HCT116 (cell line): Measurements from ENCODE around the gene MCTP2. TPM values are rescaled to one million over a fixed set of nuclear protein-coding genes. Genes with fewer than 3 reads are reported as not detected.

ENCODE experiments used
- ATAC-seq: fragments of 200-7000 bp; cut with Tn5 transposase; 2 replicates; pipeline ENCODE4 v1.9.1; 2020; ENCODE audit warnings: mild to moderate bottlenecking, moderate library complexity
- BruUV-seq: library from RNA; stranded (reverse); fragments of 400-500 nt; replicated peaks from 2 replicates; lab custom pipeline; 2021; lab: Mats Ljungman, UMichigan
- CTCF ChIA-PET: fragments of 300-600 bp; sonication (Branson Sonifier 250); formaldehyde crosslinking; loops from one replicate; lab custom pipeline; 2021; ENCODE audit warnings: antibody characterized with exemption; lab: Charles Lee
- POLR2A ChIA-PET: fragments of 300-600, 350-600 bp; sonication (Branson Sonifier 250); formaldehyde crosslinking; loops from one replicate; lab custom pipeline; 2021; ENCODE audit warnings: antibody characterized with exemption; lab: Charles Lee
- RAD21 ChIA-PET, 2 experiments: fragments of 300-600 bp; sonication (Branson Sonifier 250); formaldehyde crosslinking; loops; one replicate each; lab custom pipeline; 2023; ENCODE audit warnings: low total read pairs in 2 of 2; ENCODE audit not compliant: uncharacterized antibody in 2 of 2, unreplicated experiment in 2 of 2, low non-redundant PET in 1 of 2; lab: Charles Lee
- DNase-seq: peaks from one replicate; pipeline ENCODE4 v3.0.0-alpha.2; 2010; ENCODE audit warnings: low read depth, low spot score
- H2AFZ ChIP-seq: fragments of 200-600 bp; shearing (Covaris generic), sonication (generic); 2 replicates; pipeline ENCODE4 v1.6.1; 2017; ENCODE audit warnings: low read depth, mixed run types, mixed read lengths, antibody characterized with exemption, low read length; ENCODE audit not compliant: poor library complexity, severe bottlenecking
- H3K27ac ChIP-seq: 2 replicates; pipeline ENCODE4 v1.5.1; 2012; ENCODE audit warnings: low read depth, low read length
- H3K27me3 ChIP-seq: fragments of 200-600 bp; sonication (generic); 2 replicates; pipeline ENCODE4 v1.6.1; 2016; ENCODE audit warnings: mixed run types, low read length, mixed read lengths; ENCODE audit not compliant: insufficient read depth
- H3K36me3 ChIP-seq, 2 experiments: fragments of 200-500 bp in 1 of 2; fragments of 200-600 bp in 1 of 2; sonication (Bioruptor generic) in 1 of 2; sonication (generic) in 1 of 2; 2 replicates each; pipeline versions ENCODE4 v1.5.1 to v1.6.1; 2014 to 2016; ENCODE audit warnings: low read length in 2 of 2, inconsistent platforms in 1 of 2, mixed read lengths in 1 of 2, mixed run types in 1 of 2; ENCODE audit not compliant: insufficient read depth in 2 of 2, control insufficient read depth in 1 of 2
- H3K4me1 ChIP-seq, 2 experiments: fragments of 200-600 bp in 1 of 2; sonication (generic) in 1 of 2; 2 replicates each; pipeline versions ENCODE4 v1.5.1 to v1.6.1; 2012 to 2017; ENCODE audit warnings: low read length in 2 of 2, inconsistent platforms in 1 of 2, mild to moderate bottlenecking in 1 of 2, mixed read lengths in 1 of 2, mixed run types in 1 of 2, moderate library complexity in 1 of 2; ENCODE audit not compliant: insufficient read depth in 2 of 2, control insufficient read depth in 1 of 2
- H3K4me2 ChIP-seq: fragments of 200-600 bp; sonication (generic); 2 replicates; pipeline ENCODE4 v1.6.1; 2017; ENCODE audit warnings: mixed run types, low read length, mixed read lengths
- H3K4me3 ChIP-seq, 2 experiments: fragments of 200-600 bp in 1 of 2; sonication (generic) in 1 of 2; replicated peaks in 1 of 2; 2 replicates each; pipeline ENCODE4 v1.5.1; 2011 to 2016; ENCODE audit warnings: low read length in 2 of 2, control low read depth in 1 of 2, low read depth in 1 of 2, mild to moderate bottlenecking in 1 of 2, mixed read lengths in 1 of 2, mixed run types in 1 of 2
- H3K79me2 ChIP-seq: fragments of 200-600 bp; sonication (generic); 2 replicates; pipeline ENCODE4 v1.6.1; 2017; ENCODE audit warnings: mild to moderate bottlenecking, mixed run types, low read length, moderate library complexity, mixed read lengths; ENCODE audit not compliant: insufficient read depth
- H3K9ac ChIP-seq: fragments of 200-600 bp; sonication (generic); 2 replicates; pipeline ENCODE4 v1.6.1; 2016; ENCODE audit warnings: low read length, mixed read lengths
- H3K9me2 ChIP-seq: fragments of 200-600 bp; sonication (generic), shearing (Covaris generic); 2 replicates; pipeline ENCODE4 v1.6.1; 2017; ENCODE audit warnings: mixed run types, mild to moderate bottlenecking, moderate library complexity; ENCODE audit not compliant: insufficient read depth
- H3K9me3 ChIP-seq, 2 experiments: fragments of 200-500 bp in 1 of 2; fragments of 200-600 bp in 1 of 2; sonication (Bioruptor generic) in 1 of 2; sonication (generic) in 1 of 2; 2 replicates each; pipeline ENCODE4 v1.6.1; 2014 to 2017; ENCODE audit warnings: low read length in 2 of 2, mixed read lengths in 2 of 2, inconsistent platforms in 1 of 2, low read depth in 1 of 2, mild to moderate bottlenecking in 1 of 2, mixed run types in 1 of 2, moderate library complexity in 1 of 2; ENCODE audit not compliant: control insufficient read depth in 1 of 2, insufficient read depth in 1 of 2
- H4K20me1 ChIP-seq: fragments of 200-600 bp; sonication (generic), shearing (Covaris generic); 2 replicates; pipeline ENCODE4 v1.6.1; 2017; ENCODE audit warnings: mixed run types, mild to moderate bottlenecking, moderate library complexity; ENCODE audit not compliant: insufficient read depth
- CBX3 ChIP-seq: IDR thresholded peaks from 2 replicates; pipeline ENCODE4 v1.6.1; 2012; ENCODE audit warnings: low read depth
- JUND ChIP-seq: IDR thresholded peaks from 2 replicates; pipeline ENCODE4 v1.6.1; 2012
- RAD21 ChIP-seq: IDR thresholded peaks from 2 replicates; pipeline ENCODE4 v1.6.1; 2012; ENCODE audit warnings: low read depth, mild to moderate bottlenecking
- SIN3A ChIP-seq: IDR thresholded peaks from 2 replicates; pipeline ENCODE4 v1.6.1; 2012; ENCODE audit warnings: low read depth
- YY1 ChIP-seq: IDR thresholded peaks from 2 replicates; pipeline ENCODE4 v1.6.1; 2011; ENCODE audit warnings: low read length, low read depth, moderate library complexity, mild to moderate bottlenecking; ENCODE audit not compliant: insufficient replicate concordance; ENCODE audit errors: extremely low read depth
- ZFX ChIP-seq: fragments of 450-650 bp; IDR thresholded peaks from 2 replicates; pipeline ENCODE4 v1.6.1; 2017
- intact Hi-C: fragments of 100-400 bp; cut with micrococcal nuclease; formaldehyde crosslinking; loops from 2 replicates; pipeline ENCODE4 v1.10.0; 2022
- total RNA-seq: library from RNA; stranded (reverse); gene quantifications from one replicate; pipeline ENCODE4 v1.2.1, GENCODE V29; 2021; ENCODE audit not compliant: unreplicated experiment
- TF ChIP-seq, protein P1 (sequence below): IDR thresholded peaks from 2 replicates; pipeline ENCODE4 v1.6.1; 2012
- TF ChIP-seq, protein P2 (sequence below): IDR thresholded peaks from 2 replicates; pipeline ENCODE4 v1.6.1; 2012

MCTP2 gene
- total RNA-seq, 1 experiment from 2014 or later: 12.9 TPM

DNA sequence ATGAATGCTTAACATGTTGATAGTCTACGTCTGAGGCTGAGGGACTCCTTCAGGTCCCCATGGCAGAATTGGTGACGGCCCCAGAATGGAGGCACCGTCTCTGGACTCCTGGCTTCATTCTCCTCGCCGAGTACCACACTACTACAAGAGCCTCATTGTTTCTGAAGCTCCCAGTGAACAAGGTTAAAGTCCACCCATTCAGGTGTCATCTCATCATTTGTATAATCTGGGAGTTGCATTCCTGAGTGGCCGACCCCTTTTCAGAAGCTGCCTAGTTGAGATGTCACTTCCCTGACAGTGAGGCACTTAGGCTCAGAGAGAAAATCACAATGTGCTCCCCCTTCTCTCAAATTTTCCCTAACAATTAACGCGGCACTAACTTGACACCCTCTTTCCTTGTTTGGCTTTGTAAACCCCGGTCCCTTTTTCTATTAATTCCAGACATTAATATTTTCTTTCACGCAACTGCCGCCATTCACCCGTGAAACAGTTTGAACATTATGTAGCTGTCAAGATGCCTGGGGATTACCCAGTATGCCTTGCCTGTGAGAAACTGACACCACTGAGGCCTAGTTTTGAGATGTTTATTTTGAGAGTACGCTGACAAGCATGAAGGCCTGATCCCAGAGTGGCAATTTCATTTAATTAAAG, 105.6 kb downstream of the MCTP2 start:
- no peak for TF ChIP-seq RAD21
- no peak for TF ChIP-seq JUND
- TF ChIP-seq ZFX: no peak
- TF ChIP-seq, protein P1, sequence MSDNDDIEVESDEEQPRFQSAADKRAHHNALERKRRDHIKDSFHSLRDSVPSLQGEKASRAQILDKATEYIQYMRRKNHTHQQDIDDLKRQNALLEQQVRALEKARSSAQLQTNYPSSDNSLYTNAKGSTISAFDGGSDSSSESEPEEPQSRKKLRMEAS: no peak
- no peak for TF ChIP-seq CBX3
- TF ChIP-seq YY1: no peak
- Histone ChIP-seq H3K9me2 (no peaks in the 10 kb centered on the region), H3K9ac (no peak overlapping the region), H3K4me2 (no peak overlapping the region), H3K36me3 (no peaks in the 10 kb centered on the region), H3K4me3 (no peak overlapping the region), H3K4me1 (no peaks in the 10 kb centered on the region), H3K9me3 (no peaks in the 10 kb centered on the region), H3K27ac (no peak overlapping the region), H2AFZ (no peak overlapping the region), H3K79me2 (no peaks in the 10 kb centered on the region), H3K27me3 (no peaks in the 10 kb centered on the region), H4K20me1 (no peaks in the 10 kb centered on the region)
- DNase-seq: no peak
- no peak for ATAC-seq
- RAD21 ChIA-PET: no interaction called here
- POLR2A ChIA-PET: no interaction called here
- intact Hi-C loops: no loop called here
- CTCF ChIA-PET: no interaction called here
- no TSS peak for BruUV-seq

DNA sequence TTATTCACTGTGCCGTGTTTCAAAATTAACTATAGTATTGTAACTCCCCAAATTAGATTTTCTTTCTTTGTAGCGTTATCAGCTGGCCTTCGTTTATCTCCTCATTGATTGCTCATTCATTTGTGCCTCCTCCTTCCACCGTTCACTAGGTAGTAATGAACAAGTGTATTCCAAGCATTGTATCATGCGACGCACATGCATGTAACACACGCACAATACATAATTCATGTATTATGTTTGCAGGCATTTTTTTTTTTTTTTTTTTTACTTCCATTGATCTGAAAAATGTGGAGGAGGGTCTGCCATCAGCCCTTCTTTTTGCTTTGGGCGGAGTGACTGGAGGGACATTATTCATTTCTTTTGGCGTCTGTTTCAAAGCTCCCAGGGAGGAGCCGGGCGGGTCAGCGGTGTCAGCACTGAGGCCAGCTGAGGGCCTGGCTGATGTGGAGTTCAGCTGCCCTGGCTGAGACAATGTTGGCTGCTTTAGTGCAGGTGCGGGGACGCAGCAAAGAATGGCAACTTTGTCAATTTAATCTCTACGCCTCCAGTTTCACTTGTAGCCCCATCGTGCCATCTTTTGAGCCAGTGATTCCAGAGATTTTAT, 107.0 kb downstream of the MCTP2 start:
- intact Hi-C loops: no loop called here
- Histone ChIP-seq H3K27me3 (no peaks in the 10 kb centered on the region), H3K36me3 (no peaks in the 10 kb centered on the region), H3K4me2 (no peak overlapping the region), H3K4me1 (no peaks in the 10 kb centered on the region), H3K9me2 (no peaks in the 10 kb centered on the region), H3K9me3 (no peaks in the 10 kb centered on the region), H3K4me3 (no peak overlapping the region), H4K20me1 (no peaks in the 10 kb centered on the region), H3K9ac (no peak overlapping the region), H3K27ac (no peak overlapping the region), H2AFZ (no peak overlapping the region), H3K79me2 (no peaks in the 10 kb centered on the region)
- ChIA-PET CTCF (interaction anchor here (1.1 kb wide), 1 partner anchor 11 kb away, joined by 3 read pairs; no protein-coding TSS in a partner anchor), POLR2A (no interaction called here), RAD21 (no interaction called here)
- no peak for TF ChIP-seq SIN3A
- TF ChIP-seq JUND: no peak
- TF ChIP-seq, protein P2, sequence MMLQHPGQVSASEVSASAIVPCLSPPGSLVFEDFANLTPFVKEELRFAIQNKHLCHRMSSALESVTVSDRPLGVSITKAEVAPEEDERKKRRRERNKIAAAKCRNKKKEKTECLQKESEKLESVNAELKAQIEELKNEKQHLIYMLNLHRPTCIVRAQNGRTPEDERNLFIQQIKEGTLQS: no peak
- DNase-seq: no peak
- no peak for ATAC-seq
- no TSS peak for BruUV-seq
